A549 (cell line): Measurements from ENCODE around the gene ZFAND2B. TPM values are rescaled to one million over a fixed set of nuclear protein-coding genes. Genes with fewer than 3 reads are reported as not detected.

ENCODE experiments used
- ATAC-seq, 2 experiments: fragments of 200-7000 bp in 1 of 2; fragments of >200 bp in 1 of 2; cut with Nextera tagmentation in 1 of 2; cut with Tn5 transposase in 1 of 2; 3 replicates each; pipeline versions ENCODE4 v1.8.0 to v1.9.1; 2018 to 2020; ENCODE audit warnings: mild to moderate bottlenecking in 1 of 2, moderate library complexity in 1 of 2
- CTCF ChIA-PET: fragments of 300-600 bp; sonication (Branson Sonifier 250); formaldehyde crosslinking; extraction: SDS; loops from one replicate; lab custom pipeline; 2021; ENCODE audit warnings: antibody characterized with exemption, inconsistent platforms; lab: Yijun Ruan, JAX
- POLR2A ChIA-PET: fragments of 350-600 bp; formaldehyde crosslinking; extraction: SDS; loops from one replicate; lab custom pipeline; 2021; ENCODE audit warnings: antibody characterized with exemption, inconsistent platforms; lab: Yijun Ruan, JAX
- DNase-seq, 2 experiments: peaks; one replicate each; pipeline versions ENCODE4 v3.0.0 to v3.0.0-alpha.2; 2011 to 2016; ENCODE audit warnings: low read depth in 1 of 2, low spot score in 1 of 2
- FAIRE-seq: peaks from 2 replicates; lab custom pipeline; 2011; peaks lifted over from hg19 to GRCh38; lab: Jason Lieb, UNC
- H3K27ac ChIP-seq, 2 experiments: fragments of >200 bp; sonication (Bioruptor Twin); formaldehyde crosslinking; 3 replicates each; pipeline ENCODE4 v1.5.1; 2016 to 2017
- H3K4me1 ChIP-seq: fragments of >200 bp; sonication (Bioruptor Twin); formaldehyde crosslinking; 3 replicates; pipeline ENCODE4 v1.6.1; 2016
- H3K4me2 ChIP-seq: fragments of >200 bp; sonication (Bioruptor Twin); formaldehyde crosslinking; 3 replicates; pipeline ENCODE4 v1.6.1; 2016
- H3K4me3 ChIP-seq: fragments of >200 bp; sonication (Bioruptor Twin); formaldehyde crosslinking; 3 replicates; pipeline ENCODE4 v1.5.1; 2016
- H3K9me3 ChIP-seq: fragments of >200 bp; sonication (Bioruptor Twin); formaldehyde crosslinking; 3 replicates; pipeline ENCODE4 v1.6.1; 2016
- CEBPB ChIP-seq, 2 experiments: fragments of >200 bp in 1 of 2; sonication (Bioruptor Twin) in 1 of 2; formaldehyde crosslinking in 1 of 2; IDR thresholded peaks; 2 replicates each; pipeline ENCODE4 v1.6.1; 2012 to 2016
- E2F6 ChIP-seq: IDR thresholded peaks from 2 replicates; pipeline ENCODE4 v1.6.1; 2012; ENCODE audit warnings: low read depth, borderline replicate concordance
- FOSL2 ChIP-seq, 2 experiments: fragments of 450-650 bp in 1 of 2; fragments of >200 bp in 1 of 2; sonication (Bioruptor Twin) in 1 of 2; formaldehyde crosslinking; IDR thresholded peaks; 2 replicates each; pipeline versions ENCODE4 v1.5.0 to v1.6.1; 2016 to 2020; ENCODE audit warnings: mild to moderate bottlenecking in 1 of 2, moderate library complexity in 1 of 2
- GATA3 ChIP-seq: IDR thresholded peaks from 2 replicates; pipeline ENCODE4 v1.6.1; 2012; ENCODE audit warnings: borderline replicate concordance
- HOXB13 ChIP-seq: fragments of 250-450 bp; sonication (Bioruptor Pico); IDR thresholded peaks from 2 replicates; pipeline ENCODE4 v1.5.0; 2020; ENCODE audit warnings: low read depth, mild to moderate bottlenecking, moderate library complexity
- JUN ChIP-seq, 2 experiments: fragments of >200 bp; sonication (Bioruptor Twin); formaldehyde crosslinking; IDR thresholded peaks; 2 replicates in 1 of 2; 3 replicates in 1 of 2; pipeline ENCODE4 v1.6.1; 2016 to 2017
- MAZ ChIP-seq: fragments of 150-350 bp; IDR thresholded peaks from 2 replicates; pipeline ENCODE4 v1.6.1; 2014; ENCODE audit warnings: antibody characterized with exemption, low read depth, low read length, borderline replicate concordance
- MYC ChIP-seq: IDR thresholded peaks from 2 replicates; pipeline ENCODE4 v1.6.1; 2012; ENCODE audit warnings: mild to moderate bottlenecking, inconsistent platforms, low read length, improper control_type of control experiment, borderline replicate concordance
- POLR2A ChIP-seq: IDR thresholded peaks from 2 replicates; pipeline ENCODE4 v1.6.1; 2012; ENCODE audit warnings: mild to moderate bottlenecking, low read length
- POLR2AphosphoS2 ChIP-seq: conservative IDR thresholded peaks from 2 replicates; pipeline ENCODE4 v1.6.1; 2012; ENCODE audit warnings: low read length, improper control_type of control experiment, inconsistent platforms
- RARB ChIP-seq: fragments of 250-450 bp; sonication (Bioruptor Pico); IDR thresholded peaks from 2 replicates; pipeline ENCODE4 v1.8.0; 2021; ENCODE audit warnings: mild to moderate bottlenecking, moderate library complexity
- REST ChIP-seq: fragments of 200-600 bp; sonication (generic); IDR thresholded peaks from 2 replicates; pipeline ENCODE4 v1.6.1; 2016; ENCODE audit warnings: antibody characterized with exemption, mild to moderate bottlenecking, moderate library complexity
- RNF2 ChIP-seq: fragments of 200-600 bp; sonication (generic); IDR thresholded peaks from 2 replicates; pipeline ENCODE4 v1.6.1; 2016; ENCODE audit warnings: low read depth, mild to moderate bottlenecking, antibody characterized with exemption, moderate library complexity, borderline replicate concordance
- ZSCAN20 ChIP-seq: fragments of 250-450 bp; sonication (Bioruptor Pico); IDR thresholded peaks from 2 replicates; pipeline ENCODE4 v1.8.0; 2022; ENCODE audit warnings: mild to moderate bottlenecking, moderate library complexity
- WGBS: methylation state at CpG from one replicate; pipeline ENCODE4 v1.1.6; 2017; ENCODE audit errors: missing lambda C conversion rate; 5-methylcytosine and 5-hydroxymethylcytosine counted together
- polyA plus RNA-seq, 4 experiments: library from polyadenylated mRNA; depleted of rRNA in 3 of 4; stranded (reverse); fragments of >200 nt; fragmentation: RNase III in 1 of 4; extraction: RNeasy Plus Mini Kit Qiagen cat#74134 plus additional on column Dnase treatment in 1 of 4; gene quantifications; 2 replicates in 3 of 4; 3 replicates in 1 of 4; pipeline ENCODE4 v1.2.3, GENCODE V29; 2011 to 2017

ZFAND2B gene
- polyA plus RNA-seq, 2 of the 4 experiments (the other 2 are of a cell fraction), result 21.2 to 29.1 TPM

- Histone ChIP-seq H3K4me1 (peaks cover 24% of the 10 kb centered on the region), H3K9me3 (no peaks in the 10 kb centered on the region), H3K4me3 (no peak overlapping the region), H3K4me2 (no peak overlapping the region), H3K27ac (no peak overlapping the region)
- DNase-seq (no peak), FAIRE-seq (no peak), ATAC-seq (no peak)
- WGBS, result 91% methylated on average over 18 of the region's 19 CpGs
- ChIA-PET CTCF (interaction anchor here (1.0 to 7.3 kb wide), 8 partner anchors 9 to 310 kb away, joined by 3 to 79 read pairs (median 5); partner anchors contain the start of genes ANKZF1, ATG9A and DNAJB2), POLR2A (no interaction called here)
- TF ChIP-seq RARB (CRISPR knock-in tag) (no peak), POLR2AphosphoS2 (no peak), JUN (IDR thresholded peaks at IDR 0.05) (no peak), GATA3 (no peak), HOXB13 (no peak), POLR2A (no peak)
Observed at GRCh38 chr2:219220652-219221402, 14.2 kb downstream of the ZFAND2B start.

GRCh38 chr2:219221957-219222518, 15.5 kb downstream of the ZFAND2B start:
- POLR2A ChIA-PET, result no interaction called here

More at GRCh38 chr2:219221957-219222518, 15.5 kb downstream of the ZFAND2B start:
- 90% methylated on average over 16 of the region's 16 CpGs for WGBS
- ATAC-seq, result no peak
- no peak for TF ChIP-seq E2F6
- no peak for TF ChIP-seq MYC
- TF ChIP-seq FOSL2 (IDR thresholded peaks at IDR 0.05), result no peak
- no peak for TF ChIP-seq FOSL2 (CRISPR knock-in tag; IDR thresholded peaks at IDR 0.05)
- no peak for TF ChIP-seq RNF2
- TF ChIP-seq ZSCAN20 (CRISPR knock-in tag), result no peak
- TF ChIP-seq CEBPB (IDR thresholded peaks at IDR 0.05), result no peak
- TF ChIP-seq MAZ, result no peak
- TF ChIP-seq REST, result no peak
- Histone ChIP-seq H3K4me3 (no peak overlapping the region), H3K4me1 (peaks cover 12% of the 10 kb centered on the region), H3K27ac (no peak overlapping the region), H3K9me3 (no peaks in the 10 kb centered on the region), H3K4me2 (no peak overlapping the region)
- FAIRE-seq, result no peak
- CTCF ChIA-PET, result interaction anchor here (0.6 to 7.3 kb wide), 6 partner anchors 21 to 190 kb away, joined by 3 to 79 read pairs (median 18); partner anchors contain the start of gene DNAJB2
- no peak for DNase-seq
